Spleen (tissue), 11 donors: ENCODE results near the gene BAIAP2L1. TPM values are rescaled to one million over a fixed set of nuclear protein-coding genes. Genes with fewer than 3 reads are reported as not detected.

ENCODE experiments used
- DNase-seq: peaks from one replicate; pipeline ENCODE4 v3.0.0-alpha.2; 2020
- H3K27ac ChIP-seq, 8 donors: fragments of 200-600 bp; sonication (generic) in 7 of 8; 1 replicate in 4 of 8; 2 replicates in 4 of 8; pipeline versions ENCODE4 v1.5.0 to v1.8.0; 2016 to 2021; ENCODE audit warnings: inconsistent platforms in 4 of 8, mild to moderate bottlenecking in 4 of 8, moderate library complexity in 1 of 8
- H3K27me3 ChIP-seq, 7 donors: fragments of 200-600 bp; sonication (generic) in 6 of 7; replicated peaks in 1 of 7; 1 replicate in 4 of 7; 2 replicates in 3 of 7; pipeline versions ENCODE4 v1.5.0 to v1.8.0; 2016 to 2021; ENCODE audit warnings: inconsistent platforms in 3 of 7, mild to moderate bottlenecking in 1 of 7
- H3K36me3 ChIP-seq, 6 donors: fragments of 200-600 bp; sonication (generic) in 5 of 6; 1 replicate in 4 of 6; 2 replicates in 2 of 6; pipeline versions ENCODE4 v1.5.0 to v1.8.0; 2016 to 2021; ENCODE audit warnings: inconsistent platforms in 2 of 6
- H3K4me1 ChIP-seq, 6 donors: fragments of 200-600 bp; sonication (generic) in 5 of 6; 1 replicate in 3 of 6; 2 replicates in 3 of 6; pipeline versions ENCODE4 v1.5.0 to v1.8.0; 2016 to 2021; ENCODE audit warnings: inconsistent platforms in 3 of 6
- H3K4me3 ChIP-seq, 8 donors: fragments of 200-600 bp; sonication (generic) in 7 of 8; 1 replicate in 4 of 8; 2 replicates in 4 of 8; pipeline versions ENCODE4 v1.5.0 to v1.8.0; 2016 to 2021; ENCODE audit warnings: inconsistent platforms in 4 of 8, mild to moderate bottlenecking in 4 of 8, moderate library complexity in 2 of 8
- H3K9me3 ChIP-seq, 8 donors: fragments of 200-600 bp; sonication (generic) in 7 of 8; 1 replicate in 4 of 8; 2 replicates in 4 of 8; pipeline versions ENCODE4 v1.5.0 to v1.8.0; 2016 to 2021; ENCODE audit warnings: inconsistent platforms in 4 of 8
- POLR2A ChIP-seq, 3 donors: fragments of 450-650 bp; IDR thresholded peaks; one replicate each; pipeline ENCODE4 v1.5.1; 2017; ENCODE audit warnings: antibody characterized with exemption in 3 of 3, mild to moderate bottlenecking in 1 of 3
- POLR2AphosphoS5 ChIP-seq, 3 donors: sonication (generic); formaldehyde crosslinking; IDR thresholded peaks; one replicate each; pipeline ENCODE4 v1.5.1; 2017; ENCODE audit warnings: antibody characterized with exemption in 3 of 3
- WGBS, 5 donors: extraction: QIAGEN DNeasy Blood & Tissue Kit in 3 of 5; methylation state at CpG; one replicate each; pipeline versions ENCODE4 v1.1.5 to v1.1.7; 2013 to 2018; 5-methylcytosine and 5-hydroxymethylcytosine counted together
- intact Hi-C: fragments of 100-400 bp; cut with DNase I; formaldehyde crosslinking; loops from one replicate; pipeline ENCODE4 v1.15.0; 2023; ENCODE audit warnings: low total_unique reads
- polyA plus RNA-seq, 3 donors: library from polyadenylated mRNA; stranded (reverse); fragments of 200-250 nt; gene quantifications; one replicate each; pipeline ENCODE4 v1.2.1, GENCODE V29; 2013
- total RNA-seq, 7 donors: library from RNA; depleted of rRNA in 3 of 7; stranded (reverse); fragments of >200 nt in 3 of 7; fragmentation: NEBNext Ultra II Directional in 4 of 7; extraction: Animal tissue kit (Norgen Biotek cat#: 25700) in 4 of 7; gene quantifications; one replicate each; pipeline versions ENCODE4 v1.1.0 to v1.2.1, GENCODE V29; 2016 to 2021
- TF ChIP-seq, protein P1 (sequence below), 11 experiments: fragments of 200-600 bp in 7 of 11; fragments of 450-650 bp in 4 of 11; sonication (generic) in 4 of 11; IDR thresholded peaks in 8 of 11; conservative IDR thresholded peaks in 3 of 11; 1 replicate in 7 of 11; 2 replicates in 4 of 11; pipeline versions ENCODE4 v1.4.0 to v1.8.0; 2016 to 2021; ENCODE audit warnings: antibody characterized with exemption in 11 of 11, inconsistent platforms in 4 of 11, mild to moderate bottlenecking in 1 of 11
- donor health status: healthy with polysubstance abuse.
- donor health status: DM: no; HTN: no; CAD: no; lungs with moderate emphysema.
- donor health status: DM: no; HTN: no; CAD: no.
- donor health status: Bipolar disorder and iron deficiency.
- donor health status: healthy.
- donor health status: DM: no; HTN: no; CAD: no.
- donor health status: DM: yes; HTN: yes; CAD: no.

BAIAP2L1 gene
- total and polyA plus RNA-seq, 10 donors = 0.72 to 2.6 (median 1.5) TPM

- TF ChIP-seq POLR2A (IDR thresholded peaks at IDR 0.05) = no peak
- Histone ChIP-seq H3K4me3 (no peak overlapping the region), H3K27me3 (no peaks in the 10 kb centered on the region), H3K4me1 (no peaks in the 10 kb centered on the region), H3K36me3 (no peaks in the 10 kb centered on the region), H3K27ac (no peak overlapping the region), H3K9me3 (no peaks in the 10 kb centered on the region)
- 92 to 96% (median 94%) methylated on average over 7 to 8 of the region's 8 CpGs for WGBS, 5 donors
- DNase-seq = no peak
- intact Hi-C loops = no loop called here
These were observed 49.8 kb downstream of the BAIAP2L1 start for GRCh38 chr7:98351136-98351535.

DNA sequence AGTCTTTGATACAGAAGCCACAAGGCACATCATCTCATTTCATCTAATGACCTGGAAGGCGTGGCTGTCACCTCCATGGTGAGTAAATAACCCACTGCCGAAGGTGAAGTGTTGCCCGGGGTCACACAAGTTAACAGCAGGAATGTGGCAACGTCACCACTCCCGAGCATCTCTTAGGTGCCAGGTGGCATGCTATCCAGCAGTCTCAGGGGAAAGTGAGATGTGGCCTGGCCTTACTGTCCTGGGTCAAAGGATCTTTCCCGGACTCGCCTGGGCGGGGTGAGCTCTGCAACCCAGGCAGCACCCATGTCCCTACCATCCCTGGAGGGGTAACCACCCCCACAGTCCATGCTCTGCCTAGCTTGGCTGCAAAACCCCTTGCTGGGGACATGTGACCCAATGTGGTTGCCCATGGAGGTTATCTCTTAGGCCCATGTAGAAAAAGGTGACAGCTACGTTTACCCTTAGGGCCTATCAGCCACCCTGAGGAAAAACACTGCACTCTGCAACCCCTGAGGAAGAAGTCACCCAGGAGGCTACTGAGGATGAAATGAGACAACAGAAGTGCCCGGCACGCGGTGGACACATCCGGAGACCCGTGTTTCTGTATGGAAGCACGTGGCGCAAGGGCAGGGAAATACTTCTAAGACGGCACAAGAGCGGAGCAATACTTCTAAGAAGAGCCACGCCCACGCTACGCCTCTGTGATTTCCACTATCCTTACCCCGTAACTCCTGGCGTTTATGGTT, 52.0 kb downstream of the BAIAP2L1 start:
- no peak overlapping the region for H3K4me3 ChIP-seq
- peaks cover 0 to 6% (median 0%) of the 10 kb centered on the region in 7 donors for H3K27me3 ChIP-seq
- no peak for TF ChIP-seq POLR2AphosphoS5 (IDR thresholded peaks at IDR 0.05)
- WGBS, 5 donors = 82 to 91% (median 90%) methylated on average over 23 of the region's 23 CpGs
- intact Hi-C loops = no loop called here
- H3K4me1 ChIP-seq = no peaks in the 10 kb centered on the region
- no peaks in the 10 kb centered on the region for H3K9me3 ChIP-seq
- no peak for DNase-seq
- no peak overlapping the region for H3K27ac ChIP-seq
- H3K36me3 ChIP-seq = no peaks in the 10 kb centered on the region

GRCh38 chr7:98346515-98347069, 54.3 kb downstream of the BAIAP2L1 start:
- H3K27me3 ChIP-seq = peaks cover 0 to 6% (median 0%) of the 10 kb centered on the region in 7 donors
- H3K4me1 ChIP-seq = no peaks in the 10 kb centered on the region
- H3K36me3 ChIP-seq = no peaks in the 10 kb centered on the region
- intact Hi-C loops = no loop called here
- no peak overlapping the region for H3K4me3 ChIP-seq
- H3K9me3 ChIP-seq = no peaks in the 10 kb centered on the region
- H3K27ac ChIP-seq = no peak overlapping the region
- 64 to 81% (median 72%) methylated on average over 7 of the region's 7 CpGs for WGBS, 5 donors
- DNase-seq = no peak
- no peak for TF ChIP-seq POLR2A (IDR thresholded peaks at IDR 0.05)
- no peak for TF ChIP-seq POLR2AphosphoS5 (IDR thresholded peaks at IDR 0.05)
- TF ChIP-seq, protein P1, sequence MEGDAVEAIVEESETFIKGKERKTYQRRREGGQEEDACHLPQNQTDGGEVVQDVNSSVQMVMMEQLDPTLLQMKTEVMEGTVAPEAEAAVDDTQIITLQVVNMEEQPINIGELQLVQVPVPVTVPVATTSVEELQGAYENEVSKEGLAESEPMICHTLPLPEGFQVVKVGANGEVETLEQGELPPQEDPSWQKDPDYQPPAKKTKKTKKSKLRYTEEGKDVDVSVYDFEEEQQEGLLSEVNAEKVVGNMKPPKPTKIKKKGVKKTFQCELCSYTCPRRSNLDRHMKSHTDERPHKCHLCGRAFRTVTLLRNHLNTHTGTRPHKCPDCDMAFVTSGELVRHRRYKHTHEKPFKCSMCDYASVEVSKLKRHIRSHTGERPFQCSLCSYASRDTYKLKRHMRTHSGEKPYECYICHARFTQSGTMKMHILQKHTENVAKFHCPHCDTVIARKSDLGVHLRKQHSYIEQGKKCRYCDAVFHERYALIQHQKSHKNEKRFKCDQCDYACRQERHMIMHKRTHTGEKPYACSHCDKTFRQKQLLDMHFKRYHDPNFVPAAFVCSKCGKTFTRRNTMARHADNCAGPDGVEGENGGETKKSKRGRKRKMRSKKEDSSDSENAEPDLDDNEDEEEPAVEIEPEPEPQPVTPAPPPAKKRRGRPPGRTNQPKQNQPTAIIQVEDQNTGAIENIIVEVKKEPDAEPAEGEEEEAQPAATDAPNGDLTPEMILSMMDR (IDR thresholded peaks at IDR 0.05 in 8 of 11, conservative IDR thresholded peaks at IDR 0.05 in 3 of 11) = no peak

DNA sequence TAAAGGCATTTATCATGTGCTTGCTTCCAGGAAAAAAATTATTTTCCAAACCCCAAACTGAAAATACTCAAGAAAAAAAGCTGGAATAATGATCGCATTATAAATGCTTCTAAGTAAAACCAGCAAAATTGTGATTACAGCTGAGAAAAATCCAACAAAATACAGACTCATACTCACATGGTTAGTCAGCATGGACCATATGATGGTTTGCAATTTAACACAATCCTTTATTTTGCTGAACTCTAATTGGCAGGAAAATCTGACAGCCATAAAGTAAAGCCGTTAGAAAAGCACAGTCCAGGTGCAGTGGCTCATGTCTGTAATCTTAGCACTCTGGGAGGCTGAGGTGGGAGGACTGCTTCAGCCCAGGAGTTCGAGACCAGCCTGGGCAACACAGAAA, 59.8 kb downstream of the BAIAP2L1 start:
- Histone ChIP-seq H3K9me3 (peaks cover 0 to 9% (median 2%) of the 10 kb centered on the region in 8 donors), H3K36me3 (no peaks in the 10 kb centered on the region), H3K27ac (no peak overlapping the region), H3K27me3 (peaks cover 0 to 6% (median 0%) of the 10 kb centered on the region in 7 donors), H3K4me3 (no peak overlapping the region), H3K4me1 (no peaks in the 10 kb centered on the region)
- intact Hi-C loops = no loop called here
- no peak for DNase-seq
- 67 to 90% (median 82%) methylated on average over 3 of the region's 3 CpGs for WGBS, 5 donors
- TF ChIP-seq POLR2AphosphoS5 (IDR thresholded peaks at IDR 0.05) = no peak

GRCh38 chr7:98339043-98339442, 61.8 kb downstream of the BAIAP2L1 start:
- no peaks in the 10 kb centered on the region for H3K36me3 ChIP-seq

More at GRCh38 chr7:98339043-98339442, 61.8 kb downstream of the BAIAP2L1 start:
- intact Hi-C loops = no loop called here
- H3K4me1 ChIP-seq = no peaks in the 10 kb centered on the region
- no peaks in the 10 kb centered on the region for H3K27me3 ChIP-seq
- TF ChIP-seq POLR2AphosphoS5 (IDR thresholded peaks at IDR 0.05) (no peak), POLR2A (IDR thresholded peaks at IDR 0.05) (no peak)
- TF ChIP-seq, protein P1 (IDR thresholded peaks at IDR 0.05 in 8 of 11, conservative IDR thresholded peaks at IDR 0.05 in 3 of 11) = no peak
- DNase-seq = no peak
- no peak overlapping the region for H3K27ac ChIP-seq
- H3K4me3 ChIP-seq = no peak overlapping the region
- WGBS, 5 donors = 94 to 97% (median 95%) methylated on average over 3 of the region's 3 CpGs
- peaks cover 0 to 9% (median 2%) of the 10 kb centered on the region in 8 donors for H3K9me3 ChIP-seq
